Cardiac septum (tissue), 1 donor: ENCODE results near the gene ST6GALNAC3. TPM values are rescaled to one million over a fixed set of nuclear protein-coding genes. Genes with fewer than 3 reads are reported as not detected.
"Not testable (repeated sequence)": the region's sequence is repeated elsewhere in the genome, so short reads cannot be mapped to it uniquely, and the experiment has no call there.

Experiments used
- DNase-seq: peaks from one replicate; pipeline ENCODE4 v3.0.0-alpha.2; 2020; ENCODE audit warnings: low spot score
- intact Hi-C: fragments of 100-400 bp; cut with DNase I; formaldehyde crosslinking; loops from one replicate; pipeline ENCODE4 v1.14.0; 2022
- total RNA-seq: library from RNA; stranded (reverse); fragmentation: NEBNext Ultra II Directional; extraction: Animal tissue kit (Norgen Biotek cat#: 25700); gene quantifications from one replicate; pipeline ENCODE4 v1.2.1, GENCODE V29; 2021
- donor health status: DM: no; HTN: no; CAD: no.

Gene ST6GALNAC3
- total RNA-seq, 1 donor from 2014 or later = 4.1 TPM

GRCh38 chr1:76227621-76228020 lies 153.1 kb downstream of the ST6GALNAC3 start:
- DNase-seq = no peak
- intact Hi-C loops = no loop called here

- no peak for DNase-seq
- intact Hi-C loops = no loop called here
Measured at GRCh38 chr1:76229279-76230005, 154.9 kb downstream of the ST6GALNAC3 start.

GRCh38 chr1:76230842-76231281 lies 156.3 kb downstream of the ST6GALNAC3 start:
- no peak for DNase-seq
- intact Hi-C loops = no loop called here

- intact Hi-C loops = no loop called here
- no peak for DNase-seq
Measured at GRCh38 chr1:76231320-76231719, 156.8 kb downstream of the ST6GALNAC3 start.

- DNase-seq = no peak
- intact Hi-C loops = no loop called here
Measured at GRCh38 chr1:76232666-76233065, 158.1 kb downstream of the ST6GALNAC3 start.

- DNase-seq = no peak
- intact Hi-C loops = no loop called here
Measured at GRCh38 chr1:76234061-76234460, 159.5 kb downstream of the ST6GALNAC3 start.

- intact Hi-C loops = no loop called here
- DNase-seq = no peak
Measured at GRCh38 chr1:76237211-76237610, 162.7 kb downstream of the ST6GALNAC3 start.

GRCh38 chr1:76238094-76238628 lies 163.6 kb downstream of the ST6GALNAC3 start:
- intact Hi-C loops = no loop called here
- no peak for DNase-seq

- intact Hi-C loops = no loop called here
Measured at GRCh38 chr1:76239470-76239918, 164.9 kb downstream of the ST6GALNAC3 start.

GRCh38 chr1:76240316-76240715 lies 165.8 kb downstream of the ST6GALNAC3 start:
- no peak for DNase-seq
- intact Hi-C loops = no loop called here

More at GRCh38 chr1:76239470-76239918, 164.9 kb downstream of the ST6GALNAC3 start:
- no peak for DNase-seq

- DNase-seq, intact Hi-C loops: not testable (repeated sequence)
Measured at GRCh38 chr1:76242587-76242986, 168.0 kb downstream of the ST6GALNAC3 start.

- DNase-seq = no peak
- intact Hi-C loops = no loop called here
Measured at GRCh38 chr1:76247261-76247852, 172.8 kb downstream of the ST6GALNAC3 start.

GRCh38 chr1:76250271-76250670 lies 175.7 kb downstream of the ST6GALNAC3 start:
- intact Hi-C loops = no loop called here

GRCh38 chr1:76252431-76252830 lies 177.9 kb downstream of the ST6GALNAC3 start:
- intact Hi-C loops = no loop called here
- no peak for DNase-seq

More at GRCh38 chr1:76250271-76250670, 175.7 kb downstream of the ST6GALNAC3 start:
- DNase-seq = no peak

- DNase-seq = no peak
- intact Hi-C loops = no loop called here
Measured at GRCh38 chr1:76254104-76255030, 179.8 kb downstream of the ST6GALNAC3 start.

GRCh38 chr1:76256289-76257223 lies 182.0 kb downstream of the ST6GALNAC3 start:
- intact Hi-C loops = no loop called here
- no peak for DNase-seq

GRCh38 chr1:76257823-76258222 lies 183.3 kb downstream of the ST6GALNAC3 start:
- DNase-seq = no peak
- intact Hi-C loops = no loop called here

- intact Hi-C loops = no loop called here
- no peak for DNase-seq
Measured at GRCh38 chr1:76259270-76259669, 184.7 kb downstream of the ST6GALNAC3 start.

- intact Hi-C loops = no loop called here
- no peak for DNase-seq
Measured at GRCh38 chr1:76260279-76260678, 185.7 kb downstream of the ST6GALNAC3 start.
